IMR-90 (cell line): ENCODE measurements around the gene ZNF284. TPM values are rescaled to one million over a fixed set of nuclear protein-coding genes. Genes with fewer than 3 reads are reported as not detected.
A peak's percentile ranks its signal among the peaks of the same experiment; 100 is the strongest.

Source experiments
- ATAC-seq: fragments of 200-7000 bp; cut with Tn5 transposase; 2 replicates; pipeline ENCODE4 v1.9.1; 2020; ENCODE audit warnings: low read depth, mild to moderate bottlenecking, moderate library complexity
- BruUV-seq: library from RNA; stranded (reverse); fragments of 400-500 nt; replicated peaks from 2 replicates; lab custom pipeline; 2021; lab: Mats Ljungman, UMichigan
- CTCF ChIA-PET: fragments of 300-600 bp; formaldehyde crosslinking; extraction: SDS; loops from one replicate; lab custom pipeline; 2021; ENCODE audit warnings: antibody characterized with exemption; lab: Yijun Ruan, JAX
- POLR2A ChIA-PET: fragments of 300-600 bp; sonication (Branson Sonifier 250); formaldehyde crosslinking; loops from one replicate; lab custom pipeline; 2022; ENCODE audit warnings: antibody characterized with exemption; ENCODE audit not compliant: unreplicated experiment; lab: Charles Lee
- DNase-seq: peaks from one replicate; pipeline ENCODE4 v3.0.0; 2013
- H2AFZ ChIP-seq: replicated peaks from 2 replicates; pipeline ENCODE3; 2013; ENCODE audit warnings: low read length, mild to moderate bottlenecking; ENCODE audit not compliant: poor library complexity
- H2AK5ac ChIP-seq: 2 replicates; pipeline ENCODE4 v1.6.1; 2013; ENCODE audit warnings: low read depth, low read length, inconsistent platforms
- H2AK9ac ChIP-seq: replicated peaks from 2 replicates; pipeline ENCODE3; 2013; ENCODE audit warnings: mild to moderate bottlenecking, low read depth, low read length, moderate library complexity; ENCODE audit not compliant: poor library complexity
- H2BK120ac ChIP-seq: 2 replicates; pipeline ENCODE4 v1.6.1; 2013; ENCODE audit warnings: low read depth, low read length, inconsistent platforms
- H2BK15ac ChIP-seq: 3 replicates; pipeline ENCODE4 v1.6.1; 2013; ENCODE audit warnings: low read depth, low read length, inconsistent platforms
- H2BK20ac ChIP-seq: 2 replicates; pipeline ENCODE4 v1.6.1; 2013; ENCODE audit warnings: low read depth, mild to moderate bottlenecking, inconsistent platforms, low read length, moderate library complexity
- H2BK5ac ChIP-seq: 2 replicates; pipeline ENCODE4 v1.6.1; 2013; ENCODE audit warnings: mild to moderate bottlenecking, low read depth, low read length, inconsistent platforms; ENCODE audit not compliant: poor library complexity, severe bottlenecking
- H3K14ac ChIP-seq: replicated peaks from 2 replicates; pipeline ENCODE4 v1.6.1; 2013; ENCODE audit warnings: low read depth, low read length, inconsistent platforms
- H3K18ac ChIP-seq: 2 replicates; pipeline ENCODE4 v1.6.1; 2013; ENCODE audit warnings: low read depth, low read length, control low read depth
- H3K23ac ChIP-seq: 2 replicates; pipeline ENCODE4 v1.6.1; 2013; ENCODE audit warnings: low read depth, low read length, inconsistent platforms
- H3K27ac ChIP-seq: 2 replicates; pipeline ENCODE4 v1.5.1; 2013; ENCODE audit warnings: mild to moderate bottlenecking, control low read depth, low read length; ENCODE audit not compliant: insufficient read depth
- H3K27me3 ChIP-seq: 2 replicates; pipeline ENCODE4 v1.6.1; 2013; ENCODE audit warnings: low read length; ENCODE audit not compliant: control insufficient read depth, insufficient read depth
- H3K36me3 ChIP-seq: 2 replicates; pipeline ENCODE4 v1.6.1; 2013; ENCODE audit warnings: low read length, mixed read lengths; ENCODE audit not compliant: control insufficient read depth, insufficient read depth
- H3K4ac ChIP-seq: 2 replicates; pipeline ENCODE4 v1.6.1; 2013; ENCODE audit warnings: low read depth, low read length, inconsistent platforms
- H3K4me1 ChIP-seq: 2 replicates; pipeline ENCODE4 v1.6.1; 2013; ENCODE audit warnings: low read length, mixed read lengths; ENCODE audit not compliant: control insufficient read depth, insufficient read depth
- H3K4me2 ChIP-seq: 2 replicates; pipeline ENCODE4 v1.6.1; 2013; ENCODE audit warnings: low read depth, mild to moderate bottlenecking, control low read depth, low read length, moderate library complexity
- H3K4me3 ChIP-seq: 2 replicates; pipeline ENCODE4 v1.5.1; 2013; ENCODE audit warnings: low read depth, mild to moderate bottlenecking, control low read depth, low read length, moderate library complexity; ENCODE audit not compliant: insufficient read depth
- H3K56ac ChIP-seq: 2 replicates; pipeline ENCODE4 v1.6.1; 2013; ENCODE audit warnings: low read length, inconsistent platforms; ENCODE audit not compliant: insufficient read depth; ENCODE audit errors: extremely low read depth
- H3K79me1 ChIP-seq, 2 experiments: 2 replicates each; pipeline ENCODE4 v1.6.1; 2013; ENCODE audit warnings: low read length in 2 of 2, inconsistent platforms in 1 of 2, low read depth in 1 of 2
- H3K9ac ChIP-seq: 2 replicates; pipeline ENCODE4 v1.6.1; 2013; ENCODE audit warnings: low read depth, low read length, control low read depth
- H3K9me1 ChIP-seq: 2 replicates; pipeline ENCODE4 v1.6.1; 2013; ENCODE audit warnings: low read length, inconsistent platforms; ENCODE audit not compliant: insufficient read depth
- H3K9me3 ChIP-seq: 2 replicates; pipeline ENCODE4 v1.6.1; 2013; ENCODE audit warnings: low read length; ENCODE audit not compliant: control insufficient read depth, insufficient read depth
- H4K20me1 ChIP-seq: 2 replicates; pipeline ENCODE4 v1.6.1; 2013; ENCODE audit warnings: low read length, inconsistent platforms; ENCODE audit not compliant: insufficient read depth
- H4K5ac ChIP-seq: 2 replicates; pipeline ENCODE4 v1.6.1; 2013; ENCODE audit warnings: mild to moderate bottlenecking, low read depth, low read length, control low read depth
- H4K8ac ChIP-seq, 2 experiments: 2 replicates each; pipeline ENCODE4 v1.6.1; 2013; ENCODE audit warnings: low read depth in 2 of 2, low read length in 2 of 2, control low read depth in 1 of 2, inconsistent platforms in 1 of 2
- H4K91ac ChIP-seq: 2 replicates; pipeline ENCODE4 v1.6.1; 2013; ENCODE audit warnings: low read depth, low read length, inconsistent platforms; ENCODE audit not compliant: insufficient read depth
- BHLHE40 ChIP-seq: fragments of 150-350 bp; IDR thresholded peaks from 2 replicates; pipeline ENCODE4 v1.6.1; 2016; ENCODE audit warnings: mild to moderate bottlenecking, low read depth, low read length
- CHD1 ChIP-seq: IDR thresholded peaks from 2 replicates; pipeline ENCODE4 v1.6.1; 2012; ENCODE audit warnings: low read depth, low read length, improper control_type of control experiment
- FOS ChIP-seq: fragments of 150-350 bp; IDR thresholded peaks from 2 replicates; pipeline ENCODE4 v1.6.1; 2016; ENCODE audit warnings: low read depth, low read length
- MAZ ChIP-seq: IDR thresholded peaks from 2 replicates; pipeline ENCODE4 v1.6.1; 2012; ENCODE audit warnings: low read depth, mild to moderate bottlenecking, low read length, improper control_type of control experiment, moderate library complexity, borderline replicate concordance
- MXI1 ChIP-seq: IDR thresholded peaks from 2 replicates; pipeline ENCODE4 v1.6.1; 2012; ENCODE audit warnings: low read depth, mild to moderate bottlenecking, low read length, moderate library complexity, borderline replicate concordance
- POLR2A ChIP-seq: IDR thresholded peaks from 2 replicates; pipeline ENCODE4 v1.6.1; 2012; ENCODE audit warnings: mild to moderate bottlenecking, low read depth, low read length
- RAD21 ChIP-seq: IDR thresholded peaks from 2 replicates; pipeline ENCODE4 v1.6.1; 2012; ENCODE audit warnings: low read length, improper control_type of control experiment
- RCOR1 ChIP-seq: IDR thresholded peaks from 2 replicates; pipeline ENCODE4 v1.6.1; 2012; ENCODE audit warnings: mild to moderate bottlenecking, low read length, improper control_type of control experiment; ENCODE audit not compliant: insufficient replicate concordance
- RFX5 ChIP-seq: IDR thresholded peaks from 2 replicates; pipeline ENCODE4 v1.8.0; 2012; ENCODE audit warnings: low read depth, mild to moderate bottlenecking, low read length, moderate library complexity
- WGBS, 2 experiments: methylation state at CpG; one replicate each; pipeline versions ENCODE4 v1.1.5 to v1.1.7; 2013; ENCODE audit warnings: missing lambda C conversion rate in 2 of 2; ENCODE audit not compliant: insufficient read length in 1 of 2; ENCODE audit errors: extremely low coverage in 2 of 2; 5-methylcytosine and 5-hydroxymethylcytosine counted together
- dilution Hi-C: fragments of 300-500 bp; cut with HindIII; formaldehyde crosslinking; loops from one replicate; pipeline ENCODE4 v1.14.3; 2018; ENCODE audit warnings: low sequenced_read_pairs; ENCODE audit not compliant: unreplicated experiment
- in situ Hi-C: fragments of 300-500 bp; cut with MboI; formaldehyde crosslinking; loops from 3 replicates; pipeline ENCODE4 v1.14.3; 2019; ENCODE audit warnings: low sequenced_read_pairs, inconsistent platforms, mixed read lengths
- intact Hi-C: fragments of 100-400 bp; cut with micrococcal nuclease; formaldehyde crosslinking; loops from 2 replicates; pipeline ENCODE4 v1.10.0; 2022
- polyA plus RNA-seq, 3 experiments: library from polyadenylated mRNA; depleted of rRNA; stranded (reverse); fragments of >200 nt; gene quantifications; 2 replicates each; pipeline ENCODE4 v1.2.3, GENCODE V29; 2012; ENCODE audit warnings: low replicate concordance in 1 of 3
- total RNA-seq: library from RNA; depleted of rRNA; stranded (reverse); fragments of >200 nt; gene quantifications from 2 replicates; pipeline ENCODE4 v1.2.3, GENCODE V29; 2012
- TF ChIP-seq, protein P1 (sequence below): conservative IDR thresholded peaks from 2 replicates; pipeline ENCODE4 v1.5.1; 2012; ENCODE audit warnings: mild to moderate bottlenecking, low read depth, low read length, improper control_type of control experiment
- TF ChIP-seq, protein P2 (sequence below): fragments of 150-350 bp; IDR thresholded peaks from 2 replicates; pipeline ENCODE4 v1.6.1; 2017; ENCODE audit warnings: mild to moderate bottlenecking, antibody characterized with exemption, low read length, low read depth

ZNF284 gene
- total and polyA plus RNA-seq, 2 of the 4 experiments (the other 2 are of a cell fraction) = 1.2 to 4.1 TPM

DNA sequence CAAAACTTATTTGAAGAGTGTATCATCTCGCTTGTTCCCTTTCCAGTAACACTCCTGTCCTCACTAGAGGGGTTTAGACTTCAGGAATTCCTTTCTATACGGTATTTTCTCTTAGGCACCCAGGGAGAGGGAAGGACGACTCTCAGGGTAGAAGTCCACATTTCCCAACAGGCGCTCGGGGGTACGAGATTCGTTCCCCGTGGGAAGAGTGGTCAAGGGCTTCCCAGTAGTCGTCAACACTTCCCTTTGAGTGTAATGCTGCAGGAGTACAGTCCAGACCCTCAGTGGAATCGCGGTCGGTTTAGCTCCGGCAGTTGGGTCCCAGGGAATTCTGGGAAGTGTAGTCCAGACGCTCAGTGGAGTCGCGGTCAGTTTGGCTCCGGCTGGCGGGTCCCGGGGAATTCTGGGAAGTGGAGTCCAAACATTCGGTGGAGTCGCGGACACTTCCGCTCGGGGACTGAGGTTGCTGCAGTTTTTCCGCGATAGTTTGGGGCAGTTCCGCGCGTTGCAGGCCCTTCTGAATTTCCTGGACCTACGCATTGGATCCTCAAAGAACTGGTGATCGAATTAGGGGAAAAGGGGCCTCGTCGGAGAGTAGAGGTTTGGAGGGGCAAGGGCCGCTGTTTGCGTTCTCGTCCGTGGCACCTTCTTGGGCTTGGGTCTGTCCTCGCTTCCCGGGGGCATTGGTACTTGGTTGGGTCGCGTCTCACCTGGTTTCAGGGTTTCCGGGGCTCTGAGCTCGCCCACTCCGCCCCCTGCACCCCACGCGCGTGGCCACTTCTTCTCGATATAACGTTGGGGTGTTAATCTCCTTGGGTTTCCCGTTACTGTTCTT, 22.2 kb downstream of the ZNF284 start, which contains the start of gene ZNF224:
ZNF224 (plus strand) TSS at position 431 of the 835 bp plus-strand sequence. CDS start 3,513 bp downstream, outside the sequence.
- no TSS peak for BruUV-seq
- Histone ChIP-seq H3K9me3 (no peaks in the 10 kb centered on the region), H3K79me1 (peaks cover 14 to 25% of the 10 kb centered on the region in 2 experiments), H3K14ac (peak within 1 kb of the TSS; percentile 94), H3K9me1 (no peaks in the 10 kb centered on the region), H3K27ac (peak within 1 kb of the TSS; percentile 66), H2BK20ac (no peak within 1 kb of the TSS), H3K4me3 (peak within 1 kb of the TSS; percentile 83), H3K23ac (peak within 1 kb of the TSS; percentile 95), H4K20me1 (no peaks in the 10 kb centered on the region), H3K9ac (peak within 1 kb of the TSS; percentile 89), H3K36me3 (peaks cover 8% of the 10 kb centered on the region), H3K4me1 (no peaks in the 10 kb centered on the region), H2AFZ (peak within 1 kb of the TSS; percentile 100), H4K5ac (peak within 1 kb of the TSS; percentile 79; the same call in 1 of the 2 replicates), H3K4ac (peak within 1 kb of the TSS; percentile 82), H2AK9ac (peak within 1 kb of the TSS; percentile 95), H3K18ac (peak within 1 kb of the TSS; percentile 45; the same call in 1 of the 2 replicates), H3K4me2 (peak within 1 kb of the TSS; percentile 99), H2AK5ac (no peak within 1 kb of the TSS), H2BK120ac (peak within 1 kb of the TSS; percentile 24), H3K56ac (peak within 1 kb of the TSS; percentile 91), H2BK15ac (no peak within 1 kb of the TSS; the same call in 2 of the 3 replicates), H2BK5ac (peak within 1 kb of the TSS; percentile 59), H3K27me3 (no peaks in the 10 kb centered on the region), H4K91ac (peak within 1 kb of the TSS; percentile 71), H4K8ac (peak within 1 kb of the TSS; percentile 56 to 89)
- in situ Hi-C loops (no loop called here), intact Hi-C loops (loop anchor here (10.0 kb wide), 1 partner anchor 159 kb away; the partner anchor contains the start of gene ZNF45), dilution Hi-C loops (no loop called here)
- CTCF ChIA-PET = no interaction called here
- TF ChIP-seq, protein P1, sequence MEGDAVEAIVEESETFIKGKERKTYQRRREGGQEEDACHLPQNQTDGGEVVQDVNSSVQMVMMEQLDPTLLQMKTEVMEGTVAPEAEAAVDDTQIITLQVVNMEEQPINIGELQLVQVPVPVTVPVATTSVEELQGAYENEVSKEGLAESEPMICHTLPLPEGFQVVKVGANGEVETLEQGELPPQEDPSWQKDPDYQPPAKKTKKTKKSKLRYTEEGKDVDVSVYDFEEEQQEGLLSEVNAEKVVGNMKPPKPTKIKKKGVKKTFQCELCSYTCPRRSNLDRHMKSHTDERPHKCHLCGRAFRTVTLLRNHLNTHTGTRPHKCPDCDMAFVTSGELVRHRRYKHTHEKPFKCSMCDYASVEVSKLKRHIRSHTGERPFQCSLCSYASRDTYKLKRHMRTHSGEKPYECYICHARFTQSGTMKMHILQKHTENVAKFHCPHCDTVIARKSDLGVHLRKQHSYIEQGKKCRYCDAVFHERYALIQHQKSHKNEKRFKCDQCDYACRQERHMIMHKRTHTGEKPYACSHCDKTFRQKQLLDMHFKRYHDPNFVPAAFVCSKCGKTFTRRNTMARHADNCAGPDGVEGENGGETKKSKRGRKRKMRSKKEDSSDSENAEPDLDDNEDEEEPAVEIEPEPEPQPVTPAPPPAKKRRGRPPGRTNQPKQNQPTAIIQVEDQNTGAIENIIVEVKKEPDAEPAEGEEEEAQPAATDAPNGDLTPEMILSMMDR = no peak
- TF ChIP-seq MAZ (peak; percentile 27; the same call in 1 of the 2 replicates), RAD21 (no peak), FOS (no peak), BHLHE40 (no peak), MXI1 (no peak), RCOR1 (no peak), POLR2A (peak; percentile 55; the same call in 1 of the 2 replicates), CHD1 (no peak), RFX5 (no peak)
- TF ChIP-seq, protein P2, sequence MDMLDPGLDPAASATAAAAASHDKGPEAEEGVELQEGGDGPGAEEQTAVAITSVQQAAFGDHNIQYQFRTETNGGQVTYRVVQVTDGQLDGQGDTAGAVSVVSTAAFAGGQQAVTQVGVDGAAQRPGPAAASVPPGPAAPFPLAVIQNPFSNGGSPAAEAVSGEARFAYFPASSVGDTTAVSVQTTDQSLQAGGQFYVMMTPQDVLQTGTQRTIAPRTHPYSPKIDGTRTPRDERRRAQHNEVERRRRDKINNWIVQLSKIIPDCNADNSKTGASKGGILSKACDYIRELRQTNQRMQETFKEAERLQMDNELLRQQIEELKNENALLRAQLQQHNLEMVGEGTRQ = no peak
- DNase-seq = peak; percentile 90
- 3% methylated on average over 18 of the region's 50 CpGs; no CpG with 5 or more reads in 1 of the 2 experiments for WGBS, 2 experiments
- POLR2A ChIA-PET = no interaction called here
- peak; percentile 98 for ATAC-seq
